ENCODE measurements around the gene IGF2R.

The IGF2R gene

DNA sequence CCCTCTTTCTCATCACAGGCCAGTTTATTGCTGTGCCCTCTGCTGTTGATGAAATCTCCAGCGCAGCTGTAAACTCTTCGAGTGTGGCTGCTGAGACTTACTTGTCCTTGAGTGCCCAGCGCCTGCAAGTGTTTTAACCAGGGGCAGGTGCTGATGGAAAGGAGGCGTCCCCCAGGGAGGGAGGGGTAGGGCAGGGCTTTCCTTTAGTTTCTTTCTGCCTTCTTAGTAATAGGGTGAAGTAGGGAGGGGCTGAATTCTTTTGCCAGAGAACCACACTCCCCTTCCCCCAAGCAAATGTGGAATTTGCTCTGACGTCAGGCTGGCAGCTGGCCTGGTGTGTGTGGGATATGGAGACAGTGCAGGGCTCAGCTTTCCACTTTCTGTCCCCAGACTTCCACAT, 61.2 kb downstream of the IGF2R start:
- Mint-ChIP-seq H3K9me3 (no peaks in the 10 kb centered on the region), H3K4me1 (ENCODE audit: low read depth) (peaks cover 22% of the 10 kb centered on the region), H3K4me3 (no peak overlapping the region), H3K27ac (no peak overlapping the region), H3K36me3 (ENCODE audit: low read depth) (peaks cover 63% of the 10 kb centered on the region), H3K27me3 (ENCODE audit: low read depth) (no peaks in the 10 kb centered on the region)

DNA sequence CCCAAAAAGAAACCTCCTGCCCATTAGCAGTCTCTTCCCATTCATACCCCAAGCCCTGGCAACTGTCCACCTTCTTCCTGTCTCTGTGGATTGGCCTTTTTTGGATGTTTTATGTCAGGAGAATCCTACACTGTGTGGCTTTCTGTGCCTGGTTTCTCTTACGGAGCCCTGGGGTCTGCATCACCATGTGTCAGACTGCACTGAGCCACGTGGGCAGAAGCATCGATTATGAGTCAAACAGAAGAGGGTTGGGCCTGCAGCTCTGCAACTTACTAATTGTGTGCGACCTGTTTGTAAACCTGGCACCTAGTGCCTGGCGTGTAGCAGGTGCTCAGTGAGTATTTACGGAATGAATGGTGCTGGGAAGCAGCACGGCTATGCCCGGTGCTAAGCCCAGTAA, 62.6 kb downstream of the IGF2R start:
- no peaks in the 10 kb centered on the region for H3K27me3 Mint-ChIP-seq (ENCODE audit: low read depth)
- peaks cover 69% of the 10 kb centered on the region for H3K36me3 Mint-ChIP-seq (ENCODE audit: low read depth)
- peak overlapping the region; percentile 22 for H3K27ac Mint-ChIP-seq
- no peak overlapping the region for H3K4me3 Mint-ChIP-seq
- peaks cover 23% of the 10 kb centered on the region for H3K4me1 Mint-ChIP-seq (ENCODE audit: low read depth)
- H3K9me3 Mint-ChIP-seq, result no peaks in the 10 kb centered on the region

DNA sequence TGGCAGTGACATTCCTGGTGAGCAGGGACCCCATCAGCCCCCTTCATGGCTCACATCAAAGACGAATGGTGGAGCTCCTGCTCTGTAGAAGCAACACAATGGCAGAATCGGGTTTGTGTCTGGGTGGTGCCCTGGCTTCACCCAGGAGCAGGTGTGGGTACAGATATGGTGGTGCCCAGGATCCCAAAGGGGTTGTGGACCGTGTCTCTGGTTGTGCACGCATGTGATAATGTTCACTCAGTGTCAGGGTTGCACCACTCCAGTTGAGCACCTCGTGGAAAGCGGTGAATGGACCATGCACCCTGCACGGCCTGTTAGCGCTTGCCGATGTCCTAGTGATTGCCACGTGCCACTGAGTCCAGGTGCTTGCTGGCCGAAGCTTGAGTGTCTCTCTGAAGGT, 63.0 kb downstream of the IGF2R start:
- Mint-ChIP-seq H3K36me3 (ENCODE audit: low read depth) (peaks cover 70% of the 10 kb centered on the region), H3K4me1 (ENCODE audit: low read depth) (peaks cover 26% of the 10 kb centered on the region), H3K4me3 (no peak overlapping the region), H3K27ac (peak overlapping the region; percentile 28), H3K27me3 (ENCODE audit: low read depth) (no peaks in the 10 kb centered on the region), H3K9me3 (no peaks in the 10 kb centered on the region)

DNA sequence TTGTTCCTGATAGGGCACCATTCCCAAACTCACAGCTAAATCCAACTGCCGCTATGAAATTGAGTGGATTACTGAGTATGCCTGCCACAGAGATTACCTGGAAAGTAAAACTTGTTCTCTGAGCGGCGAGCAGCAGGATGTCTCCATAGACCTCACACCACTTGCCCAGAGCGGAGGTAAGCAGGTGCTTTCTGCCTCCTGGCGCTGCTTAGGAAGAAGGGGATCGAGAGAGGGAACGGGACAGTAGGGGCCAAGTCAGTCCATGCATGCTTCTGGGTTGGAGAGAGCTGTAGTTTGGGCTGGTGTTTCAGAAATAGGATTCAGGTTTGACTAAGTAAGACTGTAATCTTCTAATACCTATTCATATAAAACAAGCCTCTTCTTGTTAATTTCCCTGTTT, 63.7 kb downstream of the IGF2R start:
- Mint-ChIP-seq H3K36me3 (ENCODE audit: low read depth) (peaks cover 66% of the 10 kb centered on the region), H3K4me3 (no peak overlapping the region), H3K4me1 (ENCODE audit: low read depth) (peaks cover 24% of the 10 kb centered on the region), H3K27ac (peak overlapping the region; percentile 41), H3K27me3 (ENCODE audit: low read depth) (no peaks in the 10 kb centered on the region), H3K9me3 (no peaks in the 10 kb centered on the region)

DNA sequence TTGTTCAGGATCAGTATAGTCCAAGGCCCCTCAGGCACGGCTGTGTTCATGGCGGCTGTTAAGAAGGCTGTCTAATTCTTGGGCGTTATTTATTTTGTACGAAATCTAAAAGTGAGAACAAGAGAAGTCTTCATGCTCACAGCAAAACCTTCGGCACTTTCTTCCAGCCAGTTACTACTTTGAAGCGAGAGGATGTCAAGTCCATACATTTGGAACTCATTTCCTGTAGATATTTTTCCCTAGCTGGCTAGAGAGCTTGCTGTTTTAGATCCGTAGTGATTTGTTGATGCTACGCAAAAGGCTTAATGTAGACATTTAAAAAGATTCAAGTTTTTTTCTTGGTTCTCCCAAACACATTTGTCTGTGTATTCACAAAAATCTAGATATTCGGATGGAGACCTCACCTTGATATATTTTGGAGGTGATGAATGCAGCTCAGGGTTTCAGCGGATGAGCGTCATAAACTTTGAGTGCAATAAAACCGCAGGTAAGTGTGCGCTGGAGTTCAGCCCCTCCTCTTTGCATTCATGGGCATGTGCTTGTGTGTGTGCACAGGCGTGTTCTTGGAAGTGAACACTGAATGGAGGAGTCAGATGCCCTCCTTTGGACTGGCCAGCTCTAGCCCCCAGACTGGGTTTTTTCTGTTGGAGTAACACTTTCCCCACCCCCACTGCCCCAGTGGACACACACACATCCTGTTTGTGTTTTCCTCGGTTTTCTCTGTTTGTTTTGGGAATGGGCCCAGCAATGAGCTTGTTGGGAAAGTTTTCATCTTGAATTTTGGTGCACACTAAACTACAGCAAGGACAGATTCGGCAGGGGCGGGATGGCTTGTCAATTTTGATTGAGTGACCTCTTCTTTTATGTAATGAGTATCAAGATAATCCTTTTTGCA, 65.4 kb downstream of the IGF2R start:
- H3K36me3 Mint-ChIP-seq (ENCODE audit: low read depth), result peaks cover 60% of the 10 kb centered on the region
- H3K4me1 Mint-ChIP-seq (ENCODE audit: low read depth), result peaks cover 22% of the 10 kb centered on the region
- H3K27ac Mint-ChIP-seq, result no peak overlapping the region
- no peaks in the 10 kb centered on the region for H3K27me3 Mint-ChIP-seq (ENCODE audit: low read depth)
- no peaks in the 10 kb centered on the region for H3K9me3 Mint-ChIP-seq
- H3K4me3 Mint-ChIP-seq, result no peak overlapping the region

DNA sequence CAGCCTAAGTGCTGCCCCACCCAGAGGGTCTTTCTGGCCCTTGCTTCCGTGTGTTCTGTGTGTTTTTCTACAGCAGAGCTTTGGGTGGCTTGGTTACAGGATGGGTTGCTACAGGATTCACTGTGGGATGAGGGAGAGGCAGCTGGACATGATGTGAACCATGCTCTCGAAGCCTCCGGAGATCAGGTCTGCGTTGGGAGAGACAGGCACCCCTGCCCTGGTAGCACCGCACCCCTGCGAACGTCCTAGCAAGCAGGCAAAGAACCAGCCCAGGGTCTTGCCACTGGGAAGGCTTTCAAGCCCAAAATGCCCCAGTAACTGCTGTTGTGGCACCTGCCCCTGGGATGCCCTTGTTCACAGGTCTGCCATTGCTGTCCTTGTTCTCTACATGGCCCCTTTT, 66.4 kb downstream of the IGF2R start:
- Mint-ChIP-seq H3K4me1 (ENCODE audit: low read depth) (peaks cover 22% of the 10 kb centered on the region), H3K9me3 (no peaks in the 10 kb centered on the region), H3K36me3 (ENCODE audit: low read depth) (peaks cover 56% of the 10 kb centered on the region), H3K27ac (no peak overlapping the region), H3K27me3 (ENCODE audit: low read depth) (no peaks in the 10 kb centered on the region), H3K4me3 (no peak overlapping the region)

DNA sequence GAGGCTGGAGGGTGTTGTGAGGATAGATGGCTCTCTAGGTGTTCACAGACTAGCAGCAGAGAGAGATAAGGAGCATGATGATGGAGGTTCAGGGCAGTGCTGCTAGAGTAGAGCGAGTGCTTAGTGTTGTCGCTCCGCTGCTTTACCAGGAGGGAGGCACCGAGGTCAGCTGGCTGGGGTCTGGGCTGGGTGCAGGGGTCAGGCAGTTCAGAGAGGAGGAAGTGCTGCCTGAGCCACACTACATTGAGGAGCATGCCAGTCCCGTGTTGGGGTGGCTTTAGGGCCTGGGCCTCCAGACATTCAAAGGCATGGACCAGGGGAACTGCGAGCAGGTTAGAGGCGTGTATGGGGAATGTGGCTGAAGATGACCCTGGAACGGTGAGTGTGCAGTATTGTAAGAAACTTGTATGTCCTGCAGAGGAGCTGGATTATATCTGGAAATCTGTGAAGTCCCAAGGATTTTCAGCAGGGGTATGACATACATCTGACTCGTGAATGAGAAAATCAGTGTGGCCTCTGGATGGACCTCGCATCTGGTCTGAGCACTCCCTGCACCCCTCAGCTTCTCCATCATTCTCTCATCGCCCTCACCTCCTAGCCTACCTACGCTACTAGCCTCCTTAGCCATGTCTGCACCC, 66.9 kb downstream of the IGF2R start:
- H3K27me3 Mint-ChIP-seq (ENCODE audit: low read depth), result no peaks in the 10 kb centered on the region
- H3K4me3 Mint-ChIP-seq, result no peak overlapping the region
- H3K9me3 Mint-ChIP-seq, result no peaks in the 10 kb centered on the region
- peaks cover 55% of the 10 kb centered on the region for H3K36me3 Mint-ChIP-seq (ENCODE audit: low read depth)
- no peak overlapping the region for H3K27ac Mint-ChIP-seq
- peaks cover 21% of the 10 kb centered on the region for H3K4me1 Mint-ChIP-seq (ENCODE audit: low read depth)

DNA sequence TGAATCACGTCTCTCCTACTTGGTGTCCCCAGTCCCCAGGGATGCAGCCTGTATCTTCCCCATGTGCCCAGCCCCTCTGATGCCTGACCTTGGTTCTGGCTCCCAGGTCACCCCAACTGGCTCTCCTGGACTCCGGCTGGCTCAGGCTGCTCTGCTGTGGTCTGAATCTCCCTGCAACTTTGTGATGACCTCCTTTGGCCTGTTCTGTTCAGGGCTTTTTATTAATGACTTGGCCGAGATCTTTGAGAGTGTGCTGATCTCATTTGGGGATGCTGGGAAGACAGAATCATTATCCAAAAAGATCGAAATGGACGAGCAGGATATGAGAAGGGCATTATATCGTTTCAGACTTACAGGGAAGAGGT, 67.4 kb downstream of the IGF2R start:
- H3K36me3 Mint-ChIP-seq (ENCODE audit: low read depth), result peaks cover 56% of the 10 kb centered on the region
- H3K27ac Mint-ChIP-seq, result no peak overlapping the region
- no peaks in the 10 kb centered on the region for H3K27me3 Mint-ChIP-seq (ENCODE audit: low read depth)
- H3K4me1 Mint-ChIP-seq (ENCODE audit: low read depth), result peaks cover 23% of the 10 kb centered on the region
- no peaks in the 10 kb centered on the region for H3K9me3 Mint-ChIP-seq
- H3K4me3 Mint-ChIP-seq, result no peak overlapping the region

DNA sequence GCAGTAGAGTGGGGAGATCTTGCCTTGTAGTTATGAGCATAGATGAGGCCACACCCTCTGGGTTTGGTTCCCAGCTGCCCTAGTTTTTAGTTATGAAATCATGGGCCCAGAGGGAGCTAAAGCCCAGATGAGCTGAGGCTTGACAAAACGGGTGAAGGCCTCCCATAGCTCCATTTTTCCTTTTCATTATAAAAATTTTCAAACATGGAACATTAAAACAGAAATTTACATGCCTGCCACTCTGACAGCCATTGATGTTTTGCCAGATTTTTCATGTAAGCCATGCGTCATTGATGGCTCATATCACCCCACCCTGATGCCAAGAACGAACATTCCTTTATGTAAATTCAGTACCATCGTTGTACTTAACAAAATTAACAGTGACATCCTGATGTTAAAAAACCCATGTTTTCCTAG, 67.9 kb downstream of the IGF2R start:
- H3K4me3 Mint-ChIP-seq, result no peak overlapping the region
- peaks cover 26% of the 10 kb centered on the region for H3K4me1 Mint-ChIP-seq (ENCODE audit: low read depth)
- peaks cover 51% of the 10 kb centered on the region for H3K36me3 Mint-ChIP-seq (ENCODE audit: low read depth)
- no peak overlapping the region for H3K27ac Mint-ChIP-seq
- no peaks in the 10 kb centered on the region for H3K27me3 Mint-ChIP-seq (ENCODE audit: low read depth)
- H3K9me3 Mint-ChIP-seq, result no peaks in the 10 kb centered on the region

DNA sequence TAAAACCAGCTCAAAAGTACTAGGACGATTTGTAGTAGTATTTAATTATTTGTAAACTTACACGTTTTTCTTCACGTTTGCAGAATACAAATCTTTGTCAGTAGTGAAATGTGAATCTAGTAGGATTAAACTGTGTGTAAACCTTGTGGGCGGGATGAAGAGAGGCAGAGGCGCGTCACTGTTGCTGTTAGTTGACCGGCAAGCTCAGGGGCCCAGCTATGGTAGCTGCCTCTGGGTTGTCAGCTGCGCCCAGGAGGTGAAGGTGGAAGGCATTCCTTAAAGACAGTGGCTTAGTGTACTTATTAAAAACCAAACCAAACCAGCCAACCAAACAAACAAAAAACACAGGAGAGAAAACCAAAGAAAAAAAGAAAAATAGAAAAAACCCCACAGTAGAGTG, 69.6 kb downstream of the IGF2R start:
- no peaks in the 10 kb centered on the region for H3K9me3 Mint-ChIP-seq
- no peak overlapping the region for H3K4me3 Mint-ChIP-seq
- peaks cover 33% of the 10 kb centered on the region for H3K4me1 Mint-ChIP-seq (ENCODE audit: low read depth)
- H3K27me3 Mint-ChIP-seq (ENCODE audit: low read depth), result no peaks in the 10 kb centered on the region
- H3K27ac Mint-ChIP-seq, result peak overlapping the region; percentile 35
- H3K36me3 Mint-ChIP-seq (ENCODE audit: low read depth), result peaks cover 51% of the 10 kb centered on the region

DNA sequence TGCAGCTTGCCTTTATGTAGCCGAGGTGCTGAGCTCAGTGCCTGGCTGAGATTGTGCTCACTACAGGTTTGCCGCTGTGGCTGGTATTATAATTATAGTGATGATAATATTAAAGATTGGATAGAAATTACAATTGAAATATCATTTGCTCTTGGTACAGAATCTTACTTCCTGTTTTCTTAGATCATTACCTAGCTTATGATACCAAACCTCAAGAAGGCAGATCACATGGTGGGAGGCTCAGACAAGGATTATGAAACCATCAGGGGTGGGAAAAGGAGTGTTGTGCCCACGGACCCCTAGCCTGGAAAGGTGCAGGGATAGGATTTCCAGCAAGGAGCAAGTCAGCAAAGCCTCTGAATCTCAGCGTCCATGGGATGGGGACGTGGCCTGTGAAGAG, 70.6 kb downstream of the IGF2R start:
- Mint-ChIP-seq H3K4me1 (ENCODE audit: low read depth) (peaks cover 33% of the 10 kb centered on the region), H3K4me3 (no peak overlapping the region), H3K27ac (peak overlapping the region; percentile 8), H3K27me3 (ENCODE audit: low read depth) (no peaks in the 10 kb centered on the region), H3K36me3 (ENCODE audit: low read depth) (peaks cover 49% of the 10 kb centered on the region), H3K9me3 (no peaks in the 10 kb centered on the region)

DNA sequence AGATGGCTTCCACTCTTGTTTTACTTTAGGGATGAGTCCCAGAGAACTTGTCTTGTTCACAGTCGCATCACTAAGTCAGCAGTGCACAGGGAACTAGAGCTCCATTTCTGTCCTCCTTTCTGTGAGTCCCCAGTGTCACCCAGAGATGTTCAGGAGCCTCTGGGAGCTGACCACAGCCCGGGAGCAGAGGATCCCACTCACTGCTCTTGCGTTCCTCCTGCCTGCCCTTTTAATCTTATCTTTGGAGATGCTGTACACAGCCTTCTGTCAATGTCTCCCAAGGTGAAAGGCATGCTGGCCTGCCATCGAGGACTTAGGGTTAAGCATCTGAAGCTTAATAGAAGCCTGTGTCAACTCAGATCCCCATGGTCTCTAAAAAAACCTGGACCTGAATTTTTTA, 71.2 kb downstream of the IGF2R start:
- H3K27ac Mint-ChIP-seq, result no peak overlapping the region
- H3K9me3 Mint-ChIP-seq, result no peaks in the 10 kb centered on the region
- no peak overlapping the region for H3K4me3 Mint-ChIP-seq
- H3K36me3 Mint-ChIP-seq (ENCODE audit: low read depth), result peaks cover 49% of the 10 kb centered on the region
- peaks cover 33% of the 10 kb centered on the region for H3K4me1 Mint-ChIP-seq (ENCODE audit: low read depth)
- no peaks in the 10 kb centered on the region for H3K27me3 Mint-ChIP-seq (ENCODE audit: low read depth)

DNA sequence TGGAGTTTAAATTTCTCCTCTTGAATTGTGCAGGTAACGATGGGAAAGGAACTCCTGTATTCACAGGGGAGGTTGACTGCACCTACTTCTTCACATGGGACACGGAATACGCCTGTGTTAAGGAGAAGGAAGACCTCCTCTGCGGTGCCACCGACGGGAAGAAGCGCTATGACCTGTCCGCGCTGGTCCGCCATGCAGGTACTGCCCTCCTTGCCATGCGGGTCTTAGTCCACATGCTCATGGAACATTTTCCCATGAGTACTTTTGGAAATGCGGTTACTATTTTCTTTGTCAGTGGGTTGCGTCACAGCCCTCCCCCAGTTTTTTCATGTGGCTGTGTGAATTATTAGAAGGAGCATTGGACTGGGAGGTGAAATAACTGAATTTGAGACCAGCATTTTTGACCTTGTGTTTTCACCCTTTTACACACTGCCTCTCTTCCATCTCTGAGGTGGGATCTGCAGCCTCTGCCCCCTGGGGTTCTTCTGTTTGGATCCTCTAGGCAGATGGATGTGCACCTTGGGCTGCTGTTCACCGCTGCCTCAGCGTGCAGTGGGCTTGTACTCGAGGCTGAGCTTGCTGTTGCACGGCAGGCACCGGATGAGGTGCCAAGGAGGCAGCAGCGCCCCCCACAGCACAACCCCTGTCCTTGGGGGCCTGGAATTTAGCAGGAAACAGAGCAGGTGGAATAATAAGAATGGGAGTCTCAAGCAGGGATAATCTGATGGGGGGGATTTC, 71.8 kb downstream of the IGF2R start:
- Mint-ChIP-seq H3K4me1 (ENCODE audit: low read depth) (peaks cover 33% of the 10 kb centered on the region), H3K9me3 (no peaks in the 10 kb centered on the region), H3K4me3 (no peak overlapping the region), H3K36me3 (ENCODE audit: low read depth) (peaks cover 48% of the 10 kb centered on the region), H3K27me3 (ENCODE audit: low read depth) (no peaks in the 10 kb centered on the region), H3K27ac (no peak overlapping the region)

DNA sequence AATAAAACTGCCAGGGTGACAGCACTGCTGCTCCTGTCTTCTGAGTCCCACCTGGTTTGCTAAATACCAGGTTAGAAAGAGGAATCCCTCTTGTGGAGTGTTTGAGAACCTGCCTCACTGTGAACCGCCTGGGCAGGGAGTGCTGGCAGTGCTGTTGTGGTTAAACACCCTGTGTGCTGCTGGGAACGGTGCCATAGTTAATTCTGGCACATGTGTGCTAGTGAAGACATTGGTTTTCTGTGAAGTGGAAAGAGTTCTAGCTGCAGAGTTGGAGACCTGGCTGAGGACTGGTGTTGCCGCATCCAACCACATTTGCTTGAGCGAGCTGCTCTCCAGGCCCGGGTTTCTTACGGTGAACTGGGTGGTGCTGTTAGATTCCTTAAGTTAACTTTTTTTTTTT, 72.7 kb downstream of the IGF2R start:
- no peaks in the 10 kb centered on the region for H3K9me3 Mint-ChIP-seq
- H3K36me3 Mint-ChIP-seq (ENCODE audit: low read depth), result peaks cover 46% of the 10 kb centered on the region
- H3K27ac Mint-ChIP-seq, result peak overlapping the region; percentile 23
- no peak overlapping the region for H3K4me3 Mint-ChIP-seq
- H3K4me1 Mint-ChIP-seq (ENCODE audit: low read depth), result peaks cover 30% of the 10 kb centered on the region
- H3K27me3 Mint-ChIP-seq (ENCODE audit: low read depth), result no peaks in the 10 kb centered on the region
